A673 (cell line): ENCODE data around the gene ANKRD35. TPM values are rescaled to one million over a fixed set of nuclear protein-coding genes. Genes with fewer than 3 reads are reported as not detected.

Source experiments
- BruUV-seq: library from RNA; stranded (reverse); fragments of 400-500 nt; replicated peaks from 2 replicates; lab custom pipeline; 2021; lab: Mats Ljungman, UMichigan
- CTCF ChIA-PET: fragments of 300-600 bp; sonication (Branson Sonifier 250); formaldehyde crosslinking; loops from one replicate; lab custom pipeline; 2022; ENCODE audit warnings: antibody characterized with exemption; lab: Charles Lee
- POLR2A ChIA-PET: fragments of 300-600 bp; sonication (Branson Sonifier 250); formaldehyde crosslinking; loops from one replicate; lab custom pipeline; 2022; ENCODE audit warnings: antibody characterized with exemption; ENCODE audit not compliant: low non-redundant PET; lab: Charles Lee
- DNase-seq: peaks from one replicate; pipeline ENCODE4 v3.0.0-alpha.2; 2015; ENCODE audit warnings: low spot score
- H3K27ac ChIP-seq: fragments of 200-600 bp; sonication (generic); 2 replicates; pipeline ENCODE4 v1.5.1; 2016; ENCODE audit warnings: mixed run types, low read depth, mild to moderate bottlenecking, mixed read lengths, antibody characterized with exemption, low read length; ENCODE audit not compliant: poor library complexity, severe bottlenecking
- H3K27me3 ChIP-seq: fragments of 200-600 bp; sonication (generic); replicated peaks from 2 replicates; pipeline ENCODE4 v1.6.1; 2017; ENCODE audit warnings: mixed run types, low read depth, mild to moderate bottlenecking, mixed read lengths, antibody characterized with exemption, low read length; ENCODE audit not compliant: insufficient read depth, poor library complexity
- H3K36me3 ChIP-seq: fragments of 200-600 bp; sonication (generic); 2 replicates; pipeline ENCODE4 v1.6.1; 2016; ENCODE audit warnings: mixed run types, mild to moderate bottlenecking, mixed read lengths, antibody characterized with exemption, low read length; ENCODE audit not compliant: insufficient read depth, poor library complexity, severe bottlenecking
- H3K4me1 ChIP-seq: fragments of 200-600 bp; sonication (generic); 2 replicates; pipeline ENCODE4 v1.6.1; 2017; ENCODE audit warnings: mixed run types, mild to moderate bottlenecking, mixed read lengths, antibody characterized with exemption, low read length; ENCODE audit not compliant: insufficient read depth, poor library complexity, severe bottlenecking
- H3K4me3 ChIP-seq: fragments of 200-600 bp; sonication (generic); 2 replicates; pipeline ENCODE4 v1.5.1; 2016; ENCODE audit warnings: low read depth, mixed run types, mild to moderate bottlenecking, mixed read lengths, low read length; ENCODE audit not compliant: poor library complexity, severe bottlenecking
- H3K9me3 ChIP-seq: fragments of 200-600 bp; sonication (generic); 2 replicates; pipeline ENCODE4 v1.6.1; 2016; ENCODE audit warnings: mixed run types, low read depth, mild to moderate bottlenecking, mixed read lengths, antibody characterized with exemption, low read length; ENCODE audit not compliant: poor library complexity, severe bottlenecking
- EZH2 ChIP-seq: fragments of 200-600 bp; sonication (generic); IDR thresholded peaks from 2 replicates; pipeline ENCODE4 v1.6.1; 2017; ENCODE audit warnings: borderline replicate concordance, low read depth, mild to moderate bottlenecking, mixed read lengths, antibody characterized with exemption, low read length; ENCODE audit not compliant: poor library complexity, severe bottlenecking
- intact Hi-C: fragments of 100-400 bp; cut with micrococcal nuclease; formaldehyde crosslinking; loops from one replicate; pipeline ENCODE4 v1.10.0; 2022; ENCODE audit not compliant: unreplicated experiment
- total RNA-seq: library from RNA; stranded (reverse); gene quantifications from 2 replicates; pipeline ENCODE4 v1.2.3, GENCODE V29; 2021
- TF ChIP-seq, protein P1 (sequence below): fragments of 300-800, 200-600 bp; sonication (generic); conservative IDR thresholded peaks from 2 replicates; pipeline ENCODE4 v1.5.1; 2017; ENCODE audit warnings: low read depth, mild to moderate bottlenecking, antibody characterized with exemption, low read length, moderate library complexity, mixed read lengths

Gene ANKRD35
- total RNA-seq, 1 experiment from 2014 or later: not detected

DNA sequence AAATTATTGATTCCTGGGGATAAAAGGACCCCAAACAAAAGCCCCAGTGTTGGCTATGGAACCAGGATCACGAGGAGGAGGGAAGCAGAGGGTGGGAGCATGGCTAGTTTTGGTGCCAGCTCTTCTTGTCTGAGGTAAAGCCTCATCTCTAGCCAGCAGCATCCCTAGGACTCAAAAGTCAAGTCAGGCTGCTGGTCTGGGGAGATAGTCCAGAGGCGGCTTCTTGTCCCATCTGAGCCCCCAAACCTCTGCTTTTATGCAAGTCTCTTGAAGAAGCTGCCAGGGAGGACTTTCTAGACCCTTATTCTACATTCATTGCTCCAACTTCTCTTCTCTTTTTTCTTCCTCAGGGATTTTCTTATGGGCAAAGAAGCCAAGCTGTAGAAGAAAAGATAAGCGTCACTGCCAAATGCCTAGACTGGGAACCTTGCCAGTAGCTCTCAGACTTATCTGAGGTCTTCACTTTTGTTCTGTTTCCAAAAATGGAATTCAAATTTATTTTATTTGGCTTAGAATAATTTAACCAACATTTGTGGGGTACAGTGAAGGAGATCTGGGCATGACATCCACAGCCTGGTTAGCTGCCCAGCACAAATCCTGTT, 6.9 kb upstream of the ANKRD35 start:
- CTCF ChIA-PET: interaction anchor here (0.6 to 2.5 kb wide), 14 partner anchors 10 to 155 kb away, joined by 3 to 14 read pairs (median 6); partner anchors contain the start of genes ANKRD34A, ITGA10, NUDT17 and PIAS3
- Histone ChIP-seq H3K36me3 (no peaks in the 10 kb centered on the region), H3K9me3 (no peaks in the 10 kb centered on the region), H3K4me1 (peaks cover 20% of the 10 kb centered on the region), H3K27ac (peak overlapping the region; percentile 54), H3K4me3 (peak overlapping the region; percentile 16), H3K27me3 (no peaks in the 10 kb centered on the region)
- peak; percentile 53 for DNase-seq
- TF ChIP-seq, protein P1, sequence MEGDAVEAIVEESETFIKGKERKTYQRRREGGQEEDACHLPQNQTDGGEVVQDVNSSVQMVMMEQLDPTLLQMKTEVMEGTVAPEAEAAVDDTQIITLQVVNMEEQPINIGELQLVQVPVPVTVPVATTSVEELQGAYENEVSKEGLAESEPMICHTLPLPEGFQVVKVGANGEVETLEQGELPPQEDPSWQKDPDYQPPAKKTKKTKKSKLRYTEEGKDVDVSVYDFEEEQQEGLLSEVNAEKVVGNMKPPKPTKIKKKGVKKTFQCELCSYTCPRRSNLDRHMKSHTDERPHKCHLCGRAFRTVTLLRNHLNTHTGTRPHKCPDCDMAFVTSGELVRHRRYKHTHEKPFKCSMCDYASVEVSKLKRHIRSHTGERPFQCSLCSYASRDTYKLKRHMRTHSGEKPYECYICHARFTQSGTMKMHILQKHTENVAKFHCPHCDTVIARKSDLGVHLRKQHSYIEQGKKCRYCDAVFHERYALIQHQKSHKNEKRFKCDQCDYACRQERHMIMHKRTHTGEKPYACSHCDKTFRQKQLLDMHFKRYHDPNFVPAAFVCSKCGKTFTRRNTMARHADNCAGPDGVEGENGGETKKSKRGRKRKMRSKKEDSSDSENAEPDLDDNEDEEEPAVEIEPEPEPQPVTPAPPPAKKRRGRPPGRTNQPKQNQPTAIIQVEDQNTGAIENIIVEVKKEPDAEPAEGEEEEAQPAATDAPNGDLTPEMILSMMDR: no peak
- TF ChIP-seq EZH2: no peak
- intact Hi-C loops: loop anchor here (2.0 kb wide), 2 partner anchors 26 to 114 kb away; partner anchors contain the start of gene PEX11B
- no TSS peak for BruUV-seq
- POLR2A ChIA-PET: no interaction called here

DNA sequence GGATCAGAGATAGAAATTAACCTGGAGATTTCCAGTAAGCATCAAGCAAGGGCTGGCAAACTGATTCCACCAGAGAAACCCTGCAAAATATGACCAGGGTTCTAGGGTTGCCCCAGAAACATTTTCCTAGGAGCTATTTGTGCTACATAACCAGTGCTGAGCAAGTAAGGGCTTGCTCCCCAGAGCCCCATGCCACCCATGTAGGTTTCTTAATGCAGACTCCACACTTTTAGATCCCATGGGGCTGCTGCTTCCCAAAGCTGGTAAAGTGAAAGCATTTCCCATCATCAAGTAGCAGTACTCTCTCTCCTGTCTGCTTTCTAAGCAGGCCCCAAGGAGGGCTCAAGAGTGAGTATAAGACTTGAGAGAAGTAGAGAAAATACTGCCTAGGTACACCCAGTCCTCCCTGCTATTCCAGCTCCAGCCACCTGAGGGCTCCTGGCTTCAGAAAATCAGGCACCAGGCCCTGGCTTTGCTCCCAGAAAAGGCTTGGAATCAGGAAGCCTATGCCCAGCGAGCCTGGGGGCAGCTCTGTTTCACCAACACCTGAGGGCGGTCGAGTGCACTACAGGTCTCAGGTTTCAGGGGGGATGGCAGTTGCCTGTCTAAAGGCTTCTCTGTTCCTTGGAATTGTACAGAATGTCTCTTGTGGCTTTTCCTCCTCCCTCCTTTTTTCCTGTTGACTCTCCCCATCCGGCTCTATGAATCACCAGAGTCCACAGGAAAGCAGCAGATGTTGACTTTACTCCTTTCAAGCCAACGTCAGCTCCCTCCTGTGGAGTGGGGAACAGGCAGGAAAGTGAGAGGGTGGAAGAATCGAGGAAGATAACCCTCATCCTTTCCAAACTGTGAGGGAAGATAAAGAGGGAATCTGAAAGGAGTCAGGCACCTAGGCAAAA, 6.2 kb upstream of the ANKRD35 start:
- ChIA-PET POLR2A (no interaction called here), CTCF (interaction anchor here (0.6 to 2.5 kb wide), 15 partner anchors 10 to 154 kb away, joined by 3 to 14 read pairs (median 6); partner anchors contain the start of genes ANKRD34A, ITGA10, NUDT17 and PIAS3)
- Histone ChIP-seq H3K9me3 (no peaks in the 10 kb centered on the region), H3K27me3 (no peaks in the 10 kb centered on the region), H3K4me1 (peaks cover 20% of the 10 kb centered on the region), H3K36me3 (no peaks in the 10 kb centered on the region), H3K4me3 (peak overlapping the region; percentile 16), H3K27ac (peak overlapping the region; percentile 54)
- intact Hi-C loops: loop anchor here (1.0 to 2.0 kb wide), 4 partner anchors 18 to 123 kb away; partner anchors contain the start of genes ITGA10 and PEX11B
- peak; percentile 96 for DNase-seq
- no TSS peak for BruUV-seq
- no peak for TF ChIP-seq EZH2
- TF ChIP-seq, protein P1: peak; percentile 98

DNA sequence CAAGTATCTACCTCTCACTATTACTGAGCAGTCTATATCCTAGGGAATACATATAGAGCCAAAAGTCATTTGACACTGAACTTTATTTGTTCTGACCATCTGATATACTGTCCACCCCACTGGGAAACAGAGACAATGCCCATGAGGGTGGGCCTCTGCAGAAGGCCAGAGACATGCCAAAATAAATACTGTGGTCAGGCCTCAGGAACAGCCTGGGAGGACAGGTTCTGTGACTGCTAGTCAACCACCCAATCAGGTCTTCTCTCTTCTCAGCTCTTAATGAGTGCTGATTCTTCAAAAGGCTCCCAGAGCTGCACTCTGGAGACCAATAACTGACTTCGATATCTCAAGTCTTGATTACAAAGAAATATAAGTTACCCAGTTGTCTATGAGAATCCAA, 5.5 kb upstream of the ANKRD35 start:
- TF ChIP-seq, protein P1: no peak
- TF ChIP-seq EZH2: no peak
- no peaks in the 10 kb centered on the region for H3K9me3 ChIP-seq
- no peak for DNase-seq
- H3K36me3 ChIP-seq: no peaks in the 10 kb centered on the region
- H3K4me3 ChIP-seq: no peak overlapping the region
- intact Hi-C loops: loop anchor here (1.0 to 2.0 kb wide), 2 partner anchors 19 to 124 kb away; partner anchors contain the start of gene ITGA10
- peak overlapping the region; percentile 54 for H3K27ac ChIP-seq
- ChIA-PET CTCF (interaction anchor here (0.9 to 2.5 kb wide), 6 partner anchors 17 to 88 kb away, joined by 3 to 14 read pairs (median 9); partner anchors contain the start of genes ANKRD34A, ITGA10, PIAS3 and POLR3GL), POLR2A (no interaction called here)
- H3K27me3 ChIP-seq: no peaks in the 10 kb centered on the region
- H3K4me1 ChIP-seq: peaks cover 22% of the 10 kb centered on the region
- BruUV-seq: no TSS peak
